ENCODE data around the gene MAP3K7CL.
"Not testable (repeated sequence)": the region's sequence is repeated elsewhere in the genome, so short reads cannot be mapped to it uniquely, and the experiment has no call there.

Gene MAP3K7CL

GRCh38 chr21:29135481-29135880, 5.0 kb downstream of the MAP3K7CL start:
- DNase-seq: no peak

- DNase-seq: no peak
These were observed 5.6 kb downstream of the MAP3K7CL start for GRCh38 chr21:29136033-29136432.

GRCh38 chr21:29144736-29145353, 14.4 kb downstream of the MAP3K7CL start:
- DNase-seq: no peak

GRCh38 chr21:29145354-29145782, 14.9 kb downstream of the MAP3K7CL start:
- no peak for DNase-seq

- no peak for DNase-seq
These were observed 15.5 kb downstream of the MAP3K7CL start for GRCh38 chr21:29145852-29146453.

- no peak for DNase-seq
These were observed 16.3 kb downstream of the MAP3K7CL start for GRCh38 chr21:29146726-29147125.

- DNase-seq: no peak
These were observed 18.1 kb downstream of the MAP3K7CL start for GRCh38 chr21:29148530-29148929.

GRCh38 chr21:29149808-29150425, 19.5 kb downstream of the MAP3K7CL start:
- DNase-seq: no peak

- no peak for DNase-seq
These were observed 21.5 kb downstream of the MAP3K7CL start for GRCh38 chr21:29151931-29152330.

- no peak for DNase-seq
These were observed 22.5 kb downstream of the MAP3K7CL start for GRCh38 chr21:29152916-29153315.

GRCh38 chr21:29154270-29154669, 23.8 kb downstream of the MAP3K7CL start:
- no peak for DNase-seq

- DNase-seq: no peak
These were observed 24.9 kb downstream of the MAP3K7CL start for GRCh38 chr21:29155118-29155932.

GRCh38 chr21:29155933-29156260, 25.5 kb downstream of the MAP3K7CL start:
- DNase-seq: no peak

- DNase-seq: no peak
These were observed 26.6 kb downstream of the MAP3K7CL start for GRCh38 chr21:29157080-29157479.

GRCh38 chr21:29159842-29160241, 29.4 kb downstream of the MAP3K7CL start:
- no peak for DNase-seq

GRCh38 chr21:29162825-29163224, 32.4 kb downstream of the MAP3K7CL start:
- DNase-seq: not testable (repeated sequence)

GRCh38 chr21:29163341-29164115, 33.1 kb downstream of the MAP3K7CL start:
- no peak for DNase-seq

- no peak for DNase-seq
These were observed 34.0 kb downstream of the MAP3K7CL start for GRCh38 chr21:29164323-29164942.

GRCh38 chr21:29166323-29166722, 35.9 kb downstream of the MAP3K7CL start:
- no peak for DNase-seq

GRCh38 chr21:29166853-29167252, 36.4 kb downstream of the MAP3K7CL start:
- DNase-seq: no peak

- DNase-seq: not testable (repeated sequence)
These were observed 37.0 kb downstream of the MAP3K7CL start for GRCh38 chr21:29167481-29167880.

- no peak for DNase-seq
These were observed 38.5 kb downstream of the MAP3K7CL start for GRCh38 chr21:29168891-29169315.

Data from stimulated activated CD4-positive, alpha-beta T cell treated with anti-CD3 and anti-CD28 coated beads, Interleukin-1b, Interleukin-23, amount 100 ng/mL, for 48 hours (primary cell).